ENCODE data around the gene UBL7.

Gene UBL7

DNA sequence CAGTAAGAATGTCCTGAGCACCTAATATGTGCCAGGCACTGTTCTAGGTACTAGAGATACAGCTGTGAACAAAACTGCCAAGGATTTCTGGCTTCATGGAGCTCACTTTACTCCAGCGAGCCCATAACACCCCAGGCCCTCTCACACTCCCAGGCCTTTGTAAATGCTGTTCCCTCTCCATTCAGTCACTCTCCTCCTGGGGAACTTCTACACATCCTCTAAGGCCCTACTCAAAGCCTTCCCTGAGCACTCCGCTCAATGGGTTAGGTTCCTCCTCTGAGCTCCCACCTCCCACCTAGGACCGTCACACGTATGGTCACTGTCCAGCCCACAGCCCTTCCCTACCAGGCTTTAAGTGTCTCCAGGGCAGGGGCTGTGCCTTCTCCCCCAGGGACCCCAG, 54.4 kb downstream of the UBL7 start:
- no peak for DNase-seq

GRCh38 chr15:74405823-74406222, 55.1 kb downstream of the UBL7 start:
- no peak for DNase-seq

GRCh38 chr15:74403991-74404563, 56.9 kb downstream of the UBL7 start:
- DNase-seq: no peak

GRCh38 chr15:74403588-74403919, 57.4 kb downstream of the UBL7 start:
- DNase-seq: no peak

DNA sequence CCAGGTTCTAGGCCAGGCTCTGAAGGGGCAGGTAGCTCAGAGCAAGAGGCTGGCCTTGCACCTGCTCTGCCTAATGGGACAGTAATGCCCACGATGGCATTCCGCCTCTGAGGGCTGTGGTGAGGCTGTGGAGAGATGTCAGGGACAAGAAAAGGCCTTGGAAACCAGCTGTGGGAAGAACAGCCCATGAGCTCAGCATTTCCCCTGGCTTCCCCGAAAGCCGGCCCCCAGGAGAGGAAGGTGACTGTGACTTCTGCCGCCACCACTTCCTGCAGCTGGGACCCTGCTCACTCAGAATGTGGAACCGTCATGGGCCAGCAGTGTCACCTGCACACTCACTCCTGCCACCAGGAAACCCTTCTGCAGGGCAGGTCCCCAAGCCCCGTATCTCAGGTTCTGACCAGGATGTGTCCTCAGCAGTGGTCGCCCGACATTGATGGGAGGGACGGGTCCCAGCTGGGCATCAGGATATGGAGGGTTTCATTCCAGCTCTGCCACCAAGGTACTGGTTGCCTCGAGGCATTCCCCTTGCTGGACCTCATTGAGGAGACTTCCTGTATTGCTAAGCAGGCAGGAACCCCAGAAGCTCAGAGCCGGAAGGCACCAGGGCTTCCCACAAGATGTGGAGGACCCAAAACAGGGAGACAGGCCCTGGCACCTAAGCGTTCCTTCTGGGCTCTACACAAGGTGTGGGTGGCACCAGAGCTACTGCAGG, 57.9 kb downstream of the UBL7 start:
- DNase-seq: no peak

DNA sequence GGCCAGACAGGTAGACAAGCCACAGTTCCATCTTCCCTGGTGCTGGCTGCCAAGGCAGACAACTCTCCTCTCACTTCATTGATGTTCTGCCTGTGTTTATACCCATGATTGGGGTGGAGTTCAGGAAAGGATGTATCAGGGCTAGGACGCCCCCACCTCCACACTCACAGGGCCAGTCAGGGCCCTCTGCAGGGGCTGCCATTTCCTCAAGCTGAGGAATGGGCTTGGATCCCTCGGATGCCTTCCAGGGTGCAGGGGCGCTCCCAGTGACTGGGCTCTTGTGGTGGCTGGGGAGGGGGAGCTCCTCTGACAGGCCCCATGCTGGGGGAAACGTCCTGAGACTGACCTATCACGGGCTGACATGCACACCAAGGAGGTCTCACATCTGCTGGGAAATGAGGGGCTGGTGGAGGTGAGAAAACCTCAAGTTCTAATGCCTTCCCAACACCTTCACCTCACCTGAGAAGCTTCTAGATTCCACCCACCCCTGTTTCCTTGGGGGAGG, 58.6 kb downstream of the UBL7 start:
- no peak for DNase-seq

GRCh38 chr15:74400915-74401757, 59.8 kb downstream of the UBL7 start:
- no peak for DNase-seq

GRCh38 chr15:74400313-74400860, 60.6 kb downstream of the UBL7 start:
- no peak for DNase-seq

DNA sequence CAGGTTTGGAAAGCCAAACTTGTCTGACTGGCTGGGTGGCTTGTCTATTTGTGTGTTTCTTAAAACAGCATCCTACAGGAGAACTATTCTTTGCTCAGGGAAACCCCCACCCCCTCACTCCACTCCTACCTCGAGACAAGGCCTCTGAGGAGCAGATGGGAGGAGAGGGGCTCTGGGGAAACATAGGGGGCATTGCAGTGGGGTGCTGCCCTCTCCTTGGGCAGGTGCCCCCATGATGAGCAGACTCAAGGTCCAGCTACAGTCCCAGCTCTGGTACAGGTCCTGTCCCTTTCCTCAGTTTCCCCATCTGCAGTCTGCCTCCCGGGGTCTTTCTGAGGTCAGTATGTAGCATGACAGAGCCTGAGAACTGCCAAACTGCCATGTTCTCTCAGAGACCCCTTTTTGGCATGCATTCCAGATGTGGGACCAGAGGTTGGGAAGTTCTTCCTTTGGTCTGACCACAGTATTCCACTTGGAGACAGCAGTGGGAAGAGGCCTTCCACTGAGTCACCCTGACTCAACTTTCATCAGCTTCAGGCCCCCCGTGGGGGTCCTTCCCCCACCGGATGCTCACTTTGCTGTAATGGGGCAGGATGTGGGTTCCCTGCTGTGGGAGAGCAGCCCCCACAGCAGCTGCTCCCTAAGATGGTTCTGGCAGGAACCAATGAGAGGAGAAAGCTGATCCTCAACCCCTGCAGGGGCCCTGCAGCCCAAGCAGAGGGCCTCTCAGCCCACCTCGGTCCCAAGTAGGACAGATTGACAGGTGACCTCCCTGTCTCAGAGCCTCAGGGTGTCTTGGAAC, 61.2 kb downstream of the UBL7 start:
- no peak for DNase-seq

- no peak for DNase-seq
These were observed 61.9 kb downstream of the UBL7 start for GRCh38 chr15:74399100-74399499.

DNA sequence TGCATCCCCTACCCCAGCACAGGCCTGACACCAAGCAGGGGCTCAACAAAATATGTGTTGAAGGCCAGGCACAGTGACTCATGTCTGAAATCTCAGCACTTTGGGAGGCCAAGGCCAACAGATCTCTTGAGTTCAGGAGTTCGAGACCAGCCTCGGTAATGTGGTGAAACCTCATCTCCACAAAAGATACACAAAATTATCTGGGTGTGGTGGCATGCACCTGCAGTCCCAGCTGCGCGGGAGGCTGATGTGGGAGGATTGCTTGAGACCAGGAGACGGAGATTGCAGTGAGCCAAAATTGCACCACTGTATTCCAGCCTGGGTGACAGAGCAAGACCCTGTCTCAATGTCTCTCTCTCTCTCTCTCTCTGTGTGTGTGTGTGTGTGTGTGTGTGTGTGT, 62.8 kb downstream of the UBL7 start:
- no peak for DNase-seq

DNA sequence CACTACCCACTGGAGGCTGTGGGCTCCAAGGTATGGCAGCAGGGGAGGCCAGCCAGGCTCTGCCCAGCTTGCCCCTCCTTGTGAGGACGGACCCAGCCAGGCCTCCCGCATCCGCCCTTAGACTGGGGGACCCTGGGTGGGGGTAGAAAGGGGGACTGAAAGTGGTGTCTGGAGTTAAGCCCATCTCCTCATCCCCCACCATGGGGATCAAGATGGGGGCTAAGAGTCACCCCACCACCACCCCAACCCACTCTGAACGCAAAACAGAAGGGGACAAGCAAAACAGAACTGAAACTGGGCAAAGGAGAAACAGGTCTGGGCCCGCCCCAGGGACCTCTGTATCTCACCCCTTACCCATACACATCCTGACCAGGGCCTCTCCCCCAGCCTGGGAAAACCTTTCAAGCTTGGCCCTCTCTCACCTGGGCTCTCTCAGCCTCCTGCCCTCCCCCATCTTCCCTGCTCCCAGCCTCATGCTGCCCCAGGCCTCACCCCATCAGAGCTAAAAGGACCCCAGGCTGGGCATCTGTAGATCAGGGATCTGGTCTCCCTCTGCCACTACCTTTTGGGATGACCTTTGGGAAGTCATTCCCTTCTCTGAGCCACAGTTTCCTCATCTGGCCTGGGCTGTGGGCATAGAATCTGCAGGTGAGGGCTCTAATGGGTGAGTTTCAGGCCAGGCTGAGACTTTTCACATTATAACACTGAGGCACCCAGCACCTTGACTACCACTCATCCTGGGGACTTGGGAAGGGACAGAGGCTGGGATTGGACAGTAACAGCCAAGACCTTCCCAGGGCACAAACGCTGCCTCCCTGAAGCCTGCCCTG, 63.5 kb downstream of the UBL7 start:
- no peak for DNase-seq

DNA sequence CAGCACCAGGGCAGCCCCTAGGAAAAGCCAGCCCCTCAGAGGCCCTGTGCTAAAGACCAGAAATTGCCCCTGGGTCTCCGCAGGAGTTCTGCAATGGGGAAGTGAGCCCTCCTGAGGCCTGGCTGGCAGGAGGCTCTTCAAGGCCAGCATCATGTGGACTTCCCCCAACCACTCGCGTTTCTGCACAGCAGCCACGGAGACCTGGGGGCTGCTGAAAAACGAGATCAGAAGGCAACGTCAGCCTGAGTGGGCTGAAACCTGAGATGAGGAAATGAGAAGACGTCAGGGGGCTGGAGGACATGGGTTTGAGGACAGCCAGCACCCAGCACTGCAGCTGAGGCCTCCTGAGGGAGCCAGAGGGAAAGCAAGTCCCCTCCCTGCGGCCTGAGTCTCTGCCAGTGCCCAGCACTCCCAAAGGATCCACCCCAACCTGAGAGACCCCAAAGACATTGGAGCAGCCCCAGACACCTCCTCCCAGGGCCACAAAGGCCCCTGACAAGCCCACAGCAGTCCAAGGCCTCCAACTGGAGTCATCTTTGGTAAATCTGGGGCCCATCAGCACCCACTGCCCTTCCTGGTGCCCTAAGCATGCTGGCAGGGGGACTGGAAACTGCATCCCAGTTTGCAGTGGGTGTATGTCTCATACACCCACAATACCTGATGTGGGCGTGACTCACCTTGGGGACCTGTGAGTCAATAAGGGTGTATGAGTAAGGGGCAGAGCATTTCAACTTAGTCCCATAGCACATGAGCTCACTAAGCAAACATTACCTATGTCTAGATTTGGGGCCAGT, 64.3 kb downstream of the UBL7 start:
- DNase-seq: no peak

DNA sequence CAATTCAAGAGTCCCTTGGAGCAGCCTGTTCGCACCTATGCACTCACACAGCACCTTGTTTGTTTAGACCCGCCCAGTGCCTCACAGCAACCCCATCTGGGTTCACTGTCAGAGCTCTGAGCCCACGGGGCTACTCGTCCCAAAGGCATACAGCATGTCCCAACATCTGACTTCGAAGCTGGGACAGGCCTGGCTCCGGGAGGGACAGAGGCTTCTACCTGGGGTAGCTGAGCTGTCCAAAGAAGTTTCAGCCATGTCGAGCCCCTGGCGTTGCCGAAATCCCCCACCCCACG, 64.9 kb downstream of the UBL7 start:
- DNase-seq: no peak
